ENCODE data around the gene DOK5. TPM values are rescaled to one million over a fixed set of nuclear protein-coding genes. Genes with fewer than 3 reads are reported as not detected.

The DOK5 gene
- polyA plus RNA-seq, 1 donor, result 3.0 TPM

GRCh38 chr20:54554006-54554405 lies 78.6 kb downstream of the DOK5 start:
- Histone ChIP-seq H3K27ac (ENCODE audit: low read length) (no peak overlapping the region), H3K4me3 (ENCODE audit: low read length) (no peak overlapping the region), H3K4me1 (ENCODE audit: control insufficient read depth, insufficient read depth, low read length) (no peaks in the 10 kb centered on the region), H3K27me3 (ENCODE audit: control insufficient read depth, insufficient read depth, low read length) (no peaks in the 10 kb centered on the region), H3K36me3 (ENCODE audit: control insufficient read depth, insufficient read depth, low read length) (no peaks in the 10 kb centered on the region), H3K9me3 (ENCODE audit: control insufficient read depth, low read depth, low read length) (no peaks in the 10 kb centered on the region)
- DNase-seq, result no peak

- no peaks in the 10 kb centered on the region for H3K9me3 ChIP-seq (ENCODE audit: control insufficient read depth, low read depth, low read length)
- 82% methylated on average over 2 of the region's 3 CpGs for whole genome bisulfite sequencing (ENCODE audit: insufficient coverage, low lambda C conversion rate)
- no peaks in the 10 kb centered on the region for H3K36me3 ChIP-seq (ENCODE audit: control insufficient read depth, insufficient read depth, low read length)
- H3K4me1 ChIP-seq (ENCODE audit: control insufficient read depth, insufficient read depth, low read length), result no peaks in the 10 kb centered on the region
- no peak overlapping the region for H3K27ac ChIP-seq (ENCODE audit: low read length)
- no peaks in the 10 kb centered on the region for H3K27me3 ChIP-seq (ENCODE audit: control insufficient read depth, insufficient read depth, low read length)
- H3K4me3 ChIP-seq (ENCODE audit: low read length), result no peak overlapping the region
- no peak for DNase-seq
Measured at GRCh38 chr20:54555150-54555549, 79.8 kb downstream of the DOK5 start.

DNA sequence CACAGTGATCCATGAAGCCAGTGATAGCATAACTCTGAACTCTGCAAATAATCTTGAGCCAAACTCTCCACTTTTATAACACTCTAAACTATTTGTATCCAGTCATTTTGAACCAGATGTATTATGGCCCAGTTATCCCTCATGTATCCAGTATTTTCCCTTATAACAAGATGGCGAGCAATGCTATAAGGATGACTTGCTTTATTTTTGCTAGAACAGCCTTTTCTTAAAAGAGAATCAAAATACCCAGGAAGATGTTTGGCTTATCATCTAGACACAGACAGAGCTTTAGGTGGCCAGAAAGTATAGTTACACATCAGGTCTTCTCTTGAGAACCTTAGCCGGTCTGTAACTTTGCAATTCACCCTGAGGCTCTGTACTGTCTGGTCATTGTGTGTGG lies 81.0 kb downstream of the DOK5 start:
- no CpG with 5 or more reads among the region's 2 CpGs for WGBS (ENCODE audit: insufficient coverage, low lambda C conversion rate)
- no peaks in the 10 kb centered on the region for H3K9me3 ChIP-seq (ENCODE audit: control insufficient read depth, low read depth, low read length)
- H3K4me1 ChIP-seq (ENCODE audit: control insufficient read depth, insufficient read depth, low read length), result no peaks in the 10 kb centered on the region
- H3K27ac ChIP-seq (ENCODE audit: low read length), result no peak overlapping the region
- no peak for DNase-seq
- H3K36me3 ChIP-seq (ENCODE audit: control insufficient read depth, insufficient read depth, low read length), result no peaks in the 10 kb centered on the region
- no peaks in the 10 kb centered on the region for H3K27me3 ChIP-seq (ENCODE audit: control insufficient read depth, insufficient read depth, low read length)
- H3K4me3 ChIP-seq (ENCODE audit: low read length), result no peak overlapping the region

- Histone ChIP-seq H3K4me3 (ENCODE audit: low read length) (no peak overlapping the region), H3K4me1 (ENCODE audit: control insufficient read depth, insufficient read depth, low read length) (no peaks in the 10 kb centered on the region), H3K9me3 (ENCODE audit: control insufficient read depth, low read depth, low read length) (no peaks in the 10 kb centered on the region), H3K27ac (ENCODE audit: low read length) (no peak overlapping the region), H3K36me3 (ENCODE audit: control insufficient read depth, insufficient read depth, low read length) (no peaks in the 10 kb centered on the region), H3K27me3 (ENCODE audit: control insufficient read depth, insufficient read depth, low read length) (no peaks in the 10 kb centered on the region)
- no peak for DNase-seq
- 100% methylated on average over 1 of the region's 3 CpGs for WGBS (ENCODE audit: insufficient coverage, low lambda C conversion rate)
Measured at GRCh38 chr20:54557806-54558590, 82.6 kb downstream of the DOK5 start.

DNA sequence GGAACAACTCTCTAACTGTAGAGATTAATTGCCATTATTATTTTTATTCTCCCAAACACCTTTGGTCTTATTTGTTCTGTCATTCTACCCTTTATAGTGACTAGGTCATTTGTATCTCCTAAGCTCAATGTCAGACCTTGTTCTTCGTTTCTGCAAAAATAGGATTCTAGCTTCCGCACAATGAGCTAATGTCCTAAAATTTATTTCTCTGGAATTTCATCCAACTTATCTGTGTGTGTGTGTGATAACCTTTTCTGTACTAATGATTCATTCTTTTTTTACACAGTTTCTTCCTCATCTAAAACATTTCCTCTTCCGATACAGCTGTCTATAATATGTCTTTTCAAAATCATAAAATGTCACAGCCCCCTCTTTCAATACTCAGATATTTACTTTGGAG lies 84.5 kb downstream of the DOK5 start:
- DNase-seq, result no peak
- H3K27me3 ChIP-seq (ENCODE audit: control insufficient read depth, insufficient read depth, low read length), result no peaks in the 10 kb centered on the region
- no peak overlapping the region for H3K4me3 ChIP-seq (ENCODE audit: low read length)
- H3K4me1 ChIP-seq (ENCODE audit: control insufficient read depth, insufficient read depth, low read length), result no peaks in the 10 kb centered on the region
- H3K36me3 ChIP-seq (ENCODE audit: control insufficient read depth, insufficient read depth, low read length), result no peaks in the 10 kb centered on the region
- no peaks in the 10 kb centered on the region for H3K9me3 ChIP-seq (ENCODE audit: control insufficient read depth, low read depth, low read length)
- WGBS (ENCODE audit: insufficient coverage, low lambda C conversion rate), result 93% methylated on average over 2 of the region's 3 CpGs
- no peak overlapping the region for H3K27ac ChIP-seq (ENCODE audit: low read length)

- H3K9me3 ChIP-seq (ENCODE audit: control insufficient read depth, low read depth, low read length), result no peaks in the 10 kb centered on the region
- H3K4me3 ChIP-seq (ENCODE audit: low read length), result no peak overlapping the region
- no peak for DNase-seq
- no peaks in the 10 kb centered on the region for H3K36me3 ChIP-seq (ENCODE audit: control insufficient read depth, insufficient read depth, low read length)
- WGBS (ENCODE audit: insufficient coverage, low lambda C conversion rate), result 43% methylated on average over 1 of the region's 4 CpGs
- H3K4me1 ChIP-seq (ENCODE audit: control insufficient read depth, insufficient read depth, low read length), result no peaks in the 10 kb centered on the region
- no peaks in the 10 kb centered on the region for H3K27me3 ChIP-seq (ENCODE audit: control insufficient read depth, insufficient read depth, low read length)
- H3K27ac ChIP-seq (ENCODE audit: low read length), result no peak overlapping the region
Measured at GRCh38 chr20:54560357-54560756, 85.0 kb downstream of the DOK5 start.

- Histone ChIP-seq H3K4me3 (ENCODE audit: low read length) (no peak overlapping the region), H3K4me1 (ENCODE audit: control insufficient read depth, insufficient read depth, low read length) (no peaks in the 10 kb centered on the region), H3K36me3 (ENCODE audit: control insufficient read depth, insufficient read depth, low read length) (no peaks in the 10 kb centered on the region), H3K27ac (ENCODE audit: low read length) (no peak overlapping the region), H3K9me3 (ENCODE audit: control insufficient read depth, low read depth, low read length) (no peaks in the 10 kb centered on the region), H3K27me3 (ENCODE audit: control insufficient read depth, insufficient read depth, low read length) (no peaks in the 10 kb centered on the region)
- DNase-seq, result no peak
- no CpG with 5 or more reads among the region's 1 CpG for WGBS (ENCODE audit: insufficient coverage, low lambda C conversion rate)
Measured at GRCh38 chr20:54565255-54565654, 89.9 kb downstream of the DOK5 start.

DNA sequence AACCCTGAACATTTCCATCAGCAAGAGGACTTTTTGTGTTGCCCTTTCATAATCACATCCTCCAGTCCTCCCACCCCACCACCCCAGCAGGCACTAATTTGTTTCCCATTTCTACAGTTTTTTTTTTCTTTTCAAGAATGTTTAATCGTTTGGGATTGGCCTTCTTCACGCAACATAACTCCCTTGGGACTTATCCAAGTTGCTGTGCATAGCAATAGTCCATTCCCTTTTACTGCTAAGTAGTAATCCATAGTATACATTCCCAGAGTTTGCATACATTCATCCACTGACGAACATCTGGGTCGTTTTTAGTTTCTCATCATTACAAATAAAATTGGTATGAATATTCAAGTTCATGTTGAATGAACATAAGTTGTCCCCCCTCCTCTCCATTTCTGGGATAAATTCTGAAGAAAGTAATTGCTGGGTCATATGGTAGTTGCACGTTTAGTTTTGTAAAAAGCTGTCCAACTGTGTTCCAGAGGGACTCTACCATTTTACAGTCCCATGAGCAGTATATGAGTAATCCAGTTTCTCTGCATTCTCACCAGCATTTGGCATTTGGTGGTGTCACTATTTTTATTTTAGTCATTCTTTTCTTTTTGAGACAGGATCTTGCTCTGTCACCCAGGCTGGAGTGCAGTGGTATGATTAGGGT lies 90.8 kb downstream of the DOK5 start:
- Histone ChIP-seq H3K9me3 (ENCODE audit: control insufficient read depth, low read depth, low read length) (no peaks in the 10 kb centered on the region), H3K4me3 (ENCODE audit: low read length) (no peak overlapping the region), H3K27me3 (ENCODE audit: control insufficient read depth, insufficient read depth, low read length) (no peaks in the 10 kb centered on the region), H3K4me1 (ENCODE audit: control insufficient read depth, insufficient read depth, low read length) (no peaks in the 10 kb centered on the region), H3K36me3 (ENCODE audit: control insufficient read depth, insufficient read depth, low read length) (no peaks in the 10 kb centered on the region), H3K27ac (ENCODE audit: low read length) (no peak overlapping the region)
- DNase-seq, result no peak
- WGBS (ENCODE audit: insufficient coverage, low lambda C conversion rate), result 76% methylated on average over 2 of the region's 5 CpGs

DNA sequence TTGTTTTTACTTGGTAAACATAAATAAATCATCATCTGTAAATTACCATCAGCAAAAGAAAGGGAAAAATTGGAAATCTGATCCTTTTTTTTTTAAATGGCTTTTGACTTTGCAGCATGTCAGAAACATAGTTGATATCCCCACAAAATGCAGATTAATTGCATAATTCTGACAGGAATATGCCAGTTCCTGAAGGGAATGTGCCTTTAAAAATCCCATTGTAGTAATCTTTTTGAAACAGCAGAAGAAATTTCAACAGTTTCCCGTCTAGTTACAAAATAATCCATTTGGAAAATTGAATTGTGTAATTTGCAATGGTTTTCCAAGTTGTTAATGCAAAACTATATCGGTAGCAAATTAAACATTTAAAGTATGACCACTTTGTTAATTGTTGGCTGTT lies 95.2 kb downstream of the DOK5 start:
- H3K9me3 ChIP-seq (ENCODE audit: control insufficient read depth, low read depth, low read length), result no peaks in the 10 kb centered on the region
- no peaks in the 10 kb centered on the region for H3K36me3 ChIP-seq (ENCODE audit: control insufficient read depth, insufficient read depth, low read length)
- no peaks in the 10 kb centered on the region for H3K27me3 ChIP-seq (ENCODE audit: control insufficient read depth, insufficient read depth, low read length)
- DNase-seq, result no peak
- no peak overlapping the region for H3K4me3 ChIP-seq (ENCODE audit: low read length)
- WGBS (ENCODE audit: insufficient coverage, low lambda C conversion rate), result 80% methylated on average over 2 of the region's 2 CpGs
- no peak overlapping the region for H3K27ac ChIP-seq (ENCODE audit: low read length)
- H3K4me1 ChIP-seq (ENCODE audit: control insufficient read depth, insufficient read depth, low read length), result no peaks in the 10 kb centered on the region

GRCh38 chr20:54572665-54573435 lies 97.5 kb downstream of the DOK5 start:
- no peaks in the 10 kb centered on the region for H3K36me3 ChIP-seq (ENCODE audit: control insufficient read depth, insufficient read depth, low read length)
- H3K9me3 ChIP-seq (ENCODE audit: control insufficient read depth, low read depth, low read length), result no peaks in the 10 kb centered on the region
- H3K4me3 ChIP-seq (ENCODE audit: low read length), result no peak overlapping the region
- WGBS (ENCODE audit: insufficient coverage, low lambda C conversion rate), result 100% methylated on average over 1 of the region's 8 CpGs
- no peak overlapping the region for H3K27ac ChIP-seq (ENCODE audit: low read length)
- DNase-seq, result no peak
- H3K4me1 ChIP-seq (ENCODE audit: control insufficient read depth, insufficient read depth, low read length), result no peaks in the 10 kb centered on the region
- H3K27me3 ChIP-seq (ENCODE audit: control insufficient read depth, insufficient read depth, low read length), result no peaks in the 10 kb centered on the region
